A549 (cell line): ENCODE results near the gene PLA2G2D.

ENCODE experiments used
- KDM5A ChIP-seq: fragments of 200-600 bp; sonication (generic); IDR thresholded peaks from 2 replicates; pipeline ENCODE4 v1.6.1; 2016; ENCODE audit warnings: antibody characterized with exemption, mild to moderate bottlenecking
- PHF8 ChIP-seq: fragments of 200-600 bp; sonication (generic); IDR thresholded peaks from 2 replicates; pipeline ENCODE4 v1.6.1; 2016; ENCODE audit warnings: low read depth, mild to moderate bottlenecking, antibody characterized with exemption, moderate library complexity, borderline replicate concordance

- no peak for TF ChIP-seq KDM5A
- no peak for TF ChIP-seq PHF8
Observed at GRCh38 chr1:20158358-20159070, 39.2 kb upstream of the PLA2G2D start.
